ENCODE data around the gene DUSP7.

GRCh38 chr3:52088445-52089367 is 32.3 kb upstream of the DUSP7 start:
- no peak for TF ChIP-seq POLR2AphosphoS5 (IDR thresholded peaks at IDR 0.05)
- TF ChIP-seq CTCF (IDR thresholded peaks at IDR 0.05): no peak
- TF ChIP-seq POLR2A (IDR thresholded peaks at IDR 0.05): no peak
